Measurements from ENCODE around the gene TOB2.

TOB2 gene

GRCh38 chr22:41448189-41448808 lies 1.7 kb upstream of the TOB2 start (continued):
- peak; percentile 61 for TF ChIP-seq KLF1 (tag by site-specific recombination; IDR thresholded peaks at IDR 0.05)
- TF ChIP-seq, protein P1, sequence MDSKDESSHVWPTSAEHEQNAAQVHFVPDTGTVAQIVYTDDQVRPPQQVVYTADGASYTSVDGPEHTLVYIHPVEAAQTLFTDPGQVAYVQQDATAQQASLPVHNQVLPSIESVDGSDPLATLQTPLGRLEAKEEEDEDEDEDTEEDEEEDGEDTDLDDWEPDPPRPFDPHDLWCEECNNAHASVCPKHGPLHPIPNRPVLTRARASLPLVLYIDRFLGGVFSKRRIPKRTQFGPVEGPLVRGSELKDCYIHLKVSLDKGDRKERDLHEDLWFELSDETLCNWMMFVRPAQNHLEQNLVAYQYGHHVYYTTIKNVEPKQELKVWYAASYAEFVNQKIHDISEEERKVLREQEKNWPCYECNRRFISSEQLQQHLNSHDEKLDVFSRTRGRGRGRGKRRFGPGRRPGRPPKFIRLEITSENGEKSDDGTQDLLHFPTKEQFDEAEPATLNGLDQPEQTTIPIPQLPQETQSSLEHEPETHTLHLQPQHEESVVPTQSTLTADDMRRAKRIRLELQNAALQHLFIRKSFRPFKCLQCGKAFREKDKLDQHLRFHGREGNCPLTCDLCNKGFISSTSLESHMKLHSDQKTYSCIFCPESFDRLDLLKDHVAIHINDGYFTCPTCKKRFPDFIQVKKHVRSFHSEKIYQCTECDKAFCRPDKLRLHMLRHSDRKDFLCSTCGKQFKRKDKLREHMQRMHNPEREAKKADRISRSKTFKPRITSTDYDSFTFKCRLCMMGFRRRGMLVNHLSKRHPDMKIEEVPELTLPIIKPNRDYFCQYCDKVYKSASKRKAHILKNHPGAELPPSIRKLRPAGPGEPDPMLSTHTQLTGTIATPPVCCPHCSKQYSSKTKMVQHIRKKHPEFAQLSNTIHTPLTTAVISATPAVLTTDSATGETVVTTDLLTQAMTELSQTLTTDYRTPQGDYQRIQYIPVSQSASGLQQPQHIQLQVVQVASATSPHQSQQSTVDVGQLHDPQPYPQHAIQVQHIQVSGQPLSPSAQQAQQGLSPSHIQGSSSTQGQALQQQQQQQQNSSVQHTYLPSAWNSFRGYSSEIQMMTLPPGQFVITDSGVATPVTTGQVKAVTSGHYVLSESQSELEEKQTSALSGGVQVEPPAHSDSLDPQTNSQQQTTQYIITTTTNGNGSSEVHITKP (tag by site-specific recombination; IDR thresholded peaks at IDR 0.05), result peak; percentile 89
- 0 out of 2 replicates have a peak, but pooled peaks have one; percentile 23 for TF ChIP-seq ZNF133 (tag by site-specific recombination; IDR thresholded peaks at IDR 0.05)
- peak; percentile 65 for TF ChIP-seq ZSCAN30 (tag by site-specific recombination; IDR thresholded peaks at IDR 0.05)
- 0 out of 2 replicates have a peak, but pooled peaks have one; percentile 54 for TF ChIP-seq ZNF792 (tag by site-specific recombination; IDR thresholded peaks at IDR 0.05)
- peak; percentile 98 for TF ChIP-seq ZEB2 (tag by site-specific recombination; IDR thresholded peaks at IDR 0.05)
- TF ChIP-seq ZIC2 (tag by site-specific recombination; IDR thresholded peaks at IDR 0.05), result peak; percentile 72
- peak; percentile 62; the same call in 1 of the 2 replicates for TF ChIP-seq ZSCAN5A (tag by site-specific recombination; IDR thresholded peaks at IDR 0.05)
- TF ChIP-seq SCRT1 (tag by site-specific recombination; IDR thresholded peaks at IDR 0.05; ENCODE audit: borderline replicate concordance), result peak; percentile 48; the same call in 1 of the 2 replicates
- TF ChIP-seq KLF8 (tag by site-specific recombination; IDR thresholded peaks at IDR 0.05), result peak; percentile 99
- peak; percentile 82 for TF ChIP-seq ZFP37 (tag by site-specific recombination; IDR thresholded peaks at IDR 0.05)
- peak; percentile 91 for TF ChIP-seq ZNF610 (tag by site-specific recombination; IDR thresholded peaks at IDR 0.05; ENCODE audit: borderline replicate concordance)
- no peak for TF ChIP-seq ZBTB20 (tag by site-specific recombination; IDR thresholded peaks at IDR 0.05)
- no peak for TF ChIP-seq ZNF146 (tag by site-specific recombination; IDR thresholded peaks at IDR 0.05)
- TF ChIP-seq, protein P2, sequence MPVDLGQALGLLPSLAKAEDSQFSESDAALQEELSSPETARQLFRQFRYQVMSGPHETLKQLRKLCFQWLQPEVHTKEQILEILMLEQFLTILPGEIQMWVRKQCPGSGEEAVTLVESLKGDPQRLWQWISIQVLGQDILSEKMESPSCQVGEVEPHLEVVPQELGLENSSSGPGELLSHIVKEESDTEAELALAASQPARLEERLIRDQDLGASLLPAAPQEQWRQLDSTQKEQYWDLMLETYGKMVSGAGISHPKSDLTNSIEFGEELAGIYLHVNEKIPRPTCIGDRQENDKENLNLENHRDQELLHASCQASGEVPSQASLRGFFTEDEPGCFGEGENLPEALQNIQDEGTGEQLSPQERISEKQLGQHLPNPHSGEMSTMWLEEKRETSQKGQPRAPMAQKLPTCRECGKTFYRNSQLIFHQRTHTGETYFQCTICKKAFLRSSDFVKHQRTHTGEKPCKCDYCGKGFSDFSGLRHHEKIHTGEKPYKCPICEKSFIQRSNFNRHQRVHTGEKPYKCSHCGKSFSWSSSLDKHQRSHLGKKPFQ (tag by site-specific recombination; IDR thresholded peaks at IDR 0.05), result peak; percentile 75
- TF ChIP-seq ZBTB21 (tag by site-specific recombination; IDR thresholded peaks at IDR 0.05), result peak; percentile 99
- TF ChIP-seq ZNF324 (tag by site-specific recombination; IDR thresholded peaks at IDR 0.05), result peak; percentile 91
- no peak for TF ChIP-seq GLI2 (tag by site-specific recombination; IDR thresholded peaks at IDR 0.05; ENCODE audit: borderline replicate concordance, low read depth)
- peak; percentile 99 for TF ChIP-seq ZXDB (tag by site-specific recombination; IDR thresholded peaks at IDR 0.05)
- TF ChIP-seq ZNF658 (tag by site-specific recombination; IDR thresholded peaks at IDR 0.05), result no peak
- TF ChIP-seq IKZF3 (tag by site-specific recombination; IDR thresholded peaks at IDR 0.05), result peak; percentile 100
- peak; percentile 80; the same call in 1 of the 2 replicates for TF ChIP-seq ZSCAN23 (tag by site-specific recombination; IDR thresholded peaks at IDR 0.05)
- TF ChIP-seq SCRT2 (tag by site-specific recombination; IDR thresholded peaks at IDR 0.05), result no peak
- TF ChIP-seq HOXD13 (CRISPR knock-in tag; IDR thresholded peaks at IDR 0.05; ENCODE audit: borderline replicate concordance), result no peak
- peak; percentile 98 for TF ChIP-seq ZBTB17 (tag by site-specific recombination; IDR thresholded peaks at IDR 0.05)
